ENCODE data around the gene NTNG1.

The NTNG1 gene

GRCh38 chr1:107526524-107527198, 385.8 kb downstream of the NTNG1 start:
- no peak for DNase-seq

- DNase-seq, result peak; percentile 29
Observed at GRCh38 chr1:107529511-107530149, 388.8 kb downstream of the NTNG1 start.

GRCh38 chr1:107530543-107530942, 389.7 kb downstream of the NTNG1 start:
- DNase-seq, result no peak

- DNase-seq, result no peak
Observed at GRCh38 chr1:107531065-107531908, 390.4 kb downstream of the NTNG1 start.

- DNase-seq, result peak; percentile 99
Observed at GRCh38 chr1:107532318-107532717, 391.5 kb downstream of the NTNG1 start.

Measured in DMS79 (cell line).